B cell (primary cell): Measurements from ENCODE around the gene CD44. TPM values are rescaled to one million over a fixed set of nuclear protein-coding genes. Genes with fewer than 3 reads are reported as not detected.

Experiments
- ATAC-seq: fragments of 200-7000 bp; cut with Tn5 transposase; one replicate; pipeline ENCODE4 v1.10.0; 2021; ENCODE audit warnings: low read depth, mild to moderate bottlenecking, moderate number of reproducible peaks, moderate library complexity
- CTCF ChIA-PET: fragments of 350-600 bp; sonication (Branson Sonifier 250); formaldehyde crosslinking; loops from one replicate; lab custom pipeline; 2021; ENCODE audit warnings: antibody characterized with exemption, inconsistent platforms; lab: Charles Lee
- POLR2A ChIA-PET: fragments of 350-600 bp; sonication (Branson Sonifier 250); formaldehyde crosslinking; loops from one replicate; lab custom pipeline; 2021; ENCODE audit warnings: antibody characterized with exemption; lab: Charles Lee
- DNase-seq: peaks from one replicate; pipeline ENCODE4 v3.0.0; 2013
- H2AFZ ChIP-seq: 2 replicates; pipeline ENCODE4 v1.6.1; 2012; ENCODE audit warnings: mild to moderate bottlenecking, low read depth, low read length; ENCODE audit not compliant: insufficient read depth, poor library complexity, severe bottlenecking
- H3K27ac ChIP-seq, 2 donors: 1 replicate in 1 of 2; 2 replicates in 1 of 2; pipeline ENCODE4 v1.5.1; 2012 to 2013; ENCODE audit warnings: low read length in 2 of 2, mild to moderate bottlenecking in 2 of 2, moderate library complexity in 1 of 2
- H3K27me3 ChIP-seq, 4 experiments: fragments of 200-600 bp in 1 of 4; sonication (generic) in 1 of 4; replicated peaks in 1 of 4; 1 replicate in 2 of 4; 2 replicates in 2 of 4; pipeline versions ENCODE4 v1.6.1 to v1.7.0; 2013 to 2016; ENCODE audit warnings: low read length in 3 of 4, mild to moderate bottlenecking in 2 of 4, mixed read lengths in 1 of 4, moderate library complexity in 1 of 4; ENCODE audit not compliant: insufficient read depth in 4 of 4, control insufficient read depth in 3 of 4; ENCODE audit errors: control extremely low read depth in 1 of 4
- H3K36me3 ChIP-seq, 2 experiments: replicated peaks in 1 of 2; 1 replicate in 1 of 2; 2 replicates in 1 of 2; pipeline versions ENCODE4 v1.6.1 to v1.7.1; 2013; ENCODE audit warnings: low read length in 1 of 2; ENCODE audit not compliant: insufficient read depth in 2 of 2, control insufficient read depth in 1 of 2; ENCODE audit errors: control extremely low read depth in 1 of 2, extremely low read depth in 1 of 2
- H3K4me1 ChIP-seq, 2 donors: fragments of 200-600 bp in 1 of 2; sonication (generic) in 1 of 2; 1 replicate in 1 of 2; 2 replicates in 1 of 2; pipeline versions ENCODE4 v1.5.1 to v1.6.1; 2013 to 2017; ENCODE audit warnings: low read length in 2 of 2; ENCODE audit not compliant: control insufficient read depth in 2 of 2, insufficient read depth in 2 of 2
- H3K4me2 ChIP-seq: replicated peaks from 2 replicates; pipeline ENCODE3; 2012; ENCODE audit warnings: mild to moderate bottlenecking, low read depth, low read length; ENCODE audit not compliant: poor library complexity, severe bottlenecking
- H3K4me3 ChIP-seq, 5 experiments: fragments of 200-600 bp in 1 of 5; sonication (generic) in 1 of 5; 1 replicate in 3 of 5; 2 replicates in 2 of 5; pipeline versions ENCODE4 v1.5.1 to v1.7.0; 2011 to 2016; ENCODE audit warnings: low read length in 4 of 5, mild to moderate bottlenecking in 4 of 5, low read depth in 2 of 5, control low read depth in 1 of 5, moderate library complexity in 1 of 5; ENCODE audit not compliant: insufficient read depth in 1 of 5; ENCODE audit errors: control extremely low read depth in 1 of 5, extremely low read depth in 1 of 5
- H3K79me2 ChIP-seq: fragments of 200-600 bp; sonication (generic); one replicate; pipeline ENCODE4 v1.6.0; 2016; ENCODE audit warnings: low read length; ENCODE audit not compliant: control insufficient read depth, insufficient read depth
- H3K9ac ChIP-seq: fragments of 200-600 bp; sonication (generic); 2 replicates; pipeline ENCODE4 v1.6.1; 2017; ENCODE audit warnings: mild to moderate bottlenecking, low read length, moderate library complexity
- H3K9me3 ChIP-seq, 3 donors: one replicate each; pipeline versions ENCODE4 v1.6.1 to v1.7.1; 2013; ENCODE audit warnings: low read length in 2 of 3; ENCODE audit not compliant: control insufficient read depth in 2 of 3, insufficient read depth in 1 of 3; ENCODE audit errors: control extremely low read depth in 1 of 3
- H4K20me1 ChIP-seq: 2 replicates; pipeline ENCODE4 v1.6.0; 2012; ENCODE audit warnings: mild to moderate bottlenecking, low read length; ENCODE audit not compliant: insufficient read depth, control insufficient read depth, poor library complexity, severe bottlenecking
- H3K27ac Mint-ChIP-seq: one replicate; pipeline ENCODE4 v1.8.0; 2021; ENCODE audit warnings: mixed read lengths
- H3K27me3 Mint-ChIP-seq: one replicate; pipeline ENCODE4 v1.8.0; 2021; ENCODE audit warnings: mixed read lengths
- H3K4me1 Mint-ChIP-seq: one replicate; pipeline ENCODE4 v1.8.0; 2021; ENCODE audit warnings: mixed read lengths
- H3K4me3 Mint-ChIP-seq: one replicate; pipeline ENCODE4 v1.8.0; 2021; ENCODE audit warnings: mixed read lengths
- H3K9me3 Mint-ChIP-seq: one replicate; pipeline ENCODE4 v1.8.0; 2022; ENCODE audit warnings: mixed read lengths; ENCODE audit not compliant: insufficient read depth
- CTCF ChIP-seq: fragments of 200-600 bp; IDR thresholded peaks from one replicate; pipeline ENCODE4 v1.8.0; 2022; ENCODE audit warnings: antibody characterized with exemption, mild to moderate bottlenecking
- EZH2 ChIP-seq: IDR thresholded peaks from 2 replicates; pipeline ENCODE4 v1.6.1; 2012; ENCODE audit warnings: borderline replicate concordance, low read depth, mild to moderate bottlenecking, moderate library complexity, low read length; ENCODE audit not compliant: insufficient read depth, poor library complexity, severe bottlenecking
- WGBS: methylation state at CpG from one replicate; pipeline ENCODE4 v1.1.5; 2013; ENCODE audit warnings: missing lambda C conversion rate; ENCODE audit not compliant: insufficient coverage; 5-methylcytosine and 5-hydroxymethylcytosine counted together
- intact Hi-C: fragments of 100-400 bp; cut with micrococcal nuclease; formaldehyde crosslinking; loops from one replicate; pipeline ENCODE4 v1.10.0; 2022
- polyA plus RNA-seq: library from polyadenylated mRNA; depleted of rRNA; stranded (reverse); fragments of >200 nt; gene quantifications from 2 replicates; pipeline ENCODE4 v1.2.3, GENCODE V29; 2012
- total RNA-seq, 2 donors: library from RNA; stranded (reverse); fragments of 120-200 nt in 1 of 2; gene quantifications; 1 replicate in 1 of 2; 2 replicates in 1 of 2; pipeline versions ENCODE4 v1.2.3 to v1.2.4, GENCODE V29; 2013 to 2022

Gene CD44
- total and polyA plus RNA-seq, 2 donors (not counting 1 experiment from before 2014, with no cell fraction given) = 261 to 896 TPM

DNA sequence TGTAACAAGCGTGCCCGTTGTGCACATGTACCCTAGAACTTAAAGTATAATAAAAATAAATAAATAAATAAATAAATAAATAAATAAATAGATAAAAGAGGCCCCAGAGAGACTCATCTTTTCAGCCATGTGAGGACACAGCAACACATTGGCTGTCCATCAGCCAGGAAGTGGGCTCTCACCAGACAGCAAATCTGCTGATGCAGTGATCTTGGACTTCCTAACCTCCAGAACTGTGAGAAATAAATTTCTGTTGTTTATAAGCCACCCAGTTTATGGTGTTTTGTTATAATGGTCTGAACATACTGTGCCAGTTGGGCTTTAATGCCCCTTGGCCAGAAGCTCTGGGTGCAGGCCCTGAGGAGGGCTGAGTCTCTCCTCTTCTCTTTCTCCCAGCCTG is 42.2 kb upstream of the CD44 start:
- Histone ChIP-seq H2AFZ (no peak overlapping the region), H3K4me2 (no peak overlapping the region), H3K9me3 (peaks cover 0 to 2% (median 0%) of the 10 kb centered on the region in 3 donors), H3K27me3 (no peaks in the 10 kb centered on the region), H3K4me1 (no peaks in the 10 kb centered on the region), H3K9ac (no peak overlapping the region), H3K27ac (no peak overlapping the region), H3K79me2 (no peaks in the 10 kb centered on the region), H3K36me3 (no peaks in the 10 kb centered on the region), H3K4me3 (no peak overlapping the region), H4K20me1 (no peaks in the 10 kb centered on the region)
- Mint-ChIP-seq H3K27ac (no peak overlapping the region), H3K4me1 (peaks cover 28% of the 10 kb centered on the region), H3K9me3 (no peaks in the 10 kb centered on the region), H3K4me3 (no peak overlapping the region), H3K27me3 (no peaks in the 10 kb centered on the region)
- ChIA-PET CTCF (no interaction called here), POLR2A (interaction anchor here (1.2 kb wide), 1 partner anchor 15 kb away, joined by 3 read pairs; no protein-coding TSS in a partner anchor)
- intact Hi-C loops = no loop called here
- no CpG with 5 or more reads among the region's 2 CpGs for WGBS
- DNase-seq (no peak), ATAC-seq (no peak)
- TF ChIP-seq CTCF (no peak), EZH2 (no peak)

- Mint-ChIP-seq H3K9me3 (no peaks in the 10 kb centered on the region), H3K4me3 (no peak overlapping the region), H3K4me1 (peaks cover 25% of the 10 kb centered on the region), H3K27ac (no peak overlapping the region), H3K27me3 (no peaks in the 10 kb centered on the region)
- H3K79me2 ChIP-seq = no peaks in the 10 kb centered on the region
- H3K9ac ChIP-seq = no peak overlapping the region
- H3K27me3 ChIP-seq = no peaks in the 10 kb centered on the region
- intact Hi-C loops = no loop called here
- H3K4me2 ChIP-seq = no peak overlapping the region
- H3K9me3 ChIP-seq = peaks cover 0 to 2% (median 0%) of the 10 kb centered on the region in 3 donors
- no peaks in the 10 kb centered on the region for H3K4me1 ChIP-seq
- H3K4me3 ChIP-seq = no peak overlapping the region
- 100% methylated on average over 4 of the region's 5 CpGs for WGBS
- no peak for TF ChIP-seq CTCF
- TF ChIP-seq EZH2 = no peak
- no peaks in the 10 kb centered on the region for H4K20me1 ChIP-seq
- no peak for DNase-seq
- ChIA-PET POLR2A (interaction anchor here (1.0 to 1.2 kb wide), 2 partner anchors 10 to 16 kb away, joined by 3 read pairs; no protein-coding TSS in a partner anchor), CTCF (interaction anchor here (0.8 kb wide), 1 partner anchor 20 kb away, joined by 3 read pairs; no protein-coding TSS in a partner anchor)
- H3K27ac ChIP-seq = no peak overlapping the region
- no peaks in the 10 kb centered on the region for H3K36me3 ChIP-seq
- no peak overlapping the region for H2AFZ ChIP-seq
- ATAC-seq = no peak
These were observed 41.0 kb upstream of the CD44 start for GRCh38 chr11:35097814-35098455.
